GM18861 (cell line): ENCODE data around the gene TRIO.
"Not testable (repeated sequence)": the region's sequence is repeated elsewhere in the genome, so short reads cannot be mapped to it uniquely, and the experiment has no call there.

Source experiments
- ATAC-seq: cut with Tn5 transposase; IDR thresholded peaks from one replicate; pipeline ENCODE4 v1.9.1; 2021; ENCODE audit not compliant: unreplicated experiment

TRIO gene

DNA sequence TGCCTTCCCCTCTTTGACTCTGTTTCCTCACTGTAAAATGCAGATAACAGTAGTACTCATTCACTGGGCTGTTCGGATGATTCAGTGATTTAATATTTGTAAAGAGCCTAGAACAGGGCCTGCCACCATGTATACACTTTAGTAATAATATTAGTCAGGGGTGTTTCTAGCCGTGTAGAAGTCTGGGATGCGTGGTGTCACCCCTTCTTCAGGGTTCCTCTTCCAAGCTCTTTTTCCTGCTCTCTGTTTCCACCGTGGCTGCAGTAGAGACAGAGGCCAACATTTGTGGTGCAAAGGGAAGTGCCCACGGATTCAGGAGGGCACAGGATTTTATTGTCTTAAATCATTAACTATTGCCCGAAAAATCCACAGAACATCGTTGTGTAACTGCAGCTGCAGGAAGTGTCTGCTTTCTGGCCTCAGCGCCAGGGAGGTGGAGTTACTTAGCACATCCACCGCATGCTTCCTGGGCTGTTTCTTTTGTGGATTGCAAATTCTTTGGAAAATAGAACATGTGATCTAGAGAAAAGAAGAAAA is 61.7 kb downstream of the TRIO start:
- ATAC-seq: no peak

GRCh38 chr5:14206028-14206725 is 63.0 kb downstream of the TRIO start:
- ATAC-seq: no peak

GRCh38 chr5:14207428-14207827 is 64.3 kb downstream of the TRIO start:
- ATAC-seq: not testable (repeated sequence)

DNA sequence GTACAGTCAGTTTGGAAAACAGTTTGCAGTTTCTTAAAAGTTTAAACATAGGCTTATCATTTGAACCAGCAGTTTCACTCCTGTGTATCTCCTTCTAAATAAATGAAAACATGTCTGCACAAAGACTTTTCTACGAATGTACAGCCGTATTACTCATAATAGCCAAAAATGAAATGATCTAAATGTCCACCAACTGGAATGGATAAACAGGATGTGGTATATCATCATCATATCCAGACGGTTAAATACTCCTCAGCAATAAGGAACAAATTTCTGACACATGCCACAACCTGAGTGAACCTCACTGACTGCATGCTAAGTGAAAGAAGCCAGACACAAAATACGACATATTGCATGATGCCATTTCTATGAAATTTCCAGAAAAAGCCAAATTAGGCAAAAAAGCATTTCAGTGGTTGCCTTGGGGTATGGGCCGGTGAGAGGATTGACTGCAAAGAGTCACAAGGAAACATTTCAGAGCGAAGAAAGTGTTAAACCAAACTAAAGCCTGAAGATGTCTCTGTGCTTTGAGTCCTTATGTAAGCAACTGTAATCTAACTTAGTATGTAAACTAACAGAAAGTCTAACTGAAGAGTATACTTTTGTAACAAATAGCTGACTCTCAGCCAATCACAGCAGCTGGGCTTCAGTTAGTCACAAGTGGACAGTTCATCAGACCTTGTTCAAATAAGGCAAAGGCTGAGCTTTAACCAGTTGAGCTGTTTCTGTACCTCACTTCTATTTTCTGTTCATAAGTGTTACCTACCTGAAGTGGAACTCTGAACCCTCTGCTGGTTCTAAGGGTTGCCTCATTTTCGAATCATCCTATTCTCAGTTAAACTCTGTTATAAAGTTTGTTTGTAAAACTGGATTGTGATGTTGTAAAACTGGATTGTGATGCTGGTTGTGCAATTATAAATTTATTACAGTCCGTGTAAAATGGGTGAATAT is 65.2 kb downstream of the TRIO start:
- ATAC-seq: peak; percentile 57

DNA sequence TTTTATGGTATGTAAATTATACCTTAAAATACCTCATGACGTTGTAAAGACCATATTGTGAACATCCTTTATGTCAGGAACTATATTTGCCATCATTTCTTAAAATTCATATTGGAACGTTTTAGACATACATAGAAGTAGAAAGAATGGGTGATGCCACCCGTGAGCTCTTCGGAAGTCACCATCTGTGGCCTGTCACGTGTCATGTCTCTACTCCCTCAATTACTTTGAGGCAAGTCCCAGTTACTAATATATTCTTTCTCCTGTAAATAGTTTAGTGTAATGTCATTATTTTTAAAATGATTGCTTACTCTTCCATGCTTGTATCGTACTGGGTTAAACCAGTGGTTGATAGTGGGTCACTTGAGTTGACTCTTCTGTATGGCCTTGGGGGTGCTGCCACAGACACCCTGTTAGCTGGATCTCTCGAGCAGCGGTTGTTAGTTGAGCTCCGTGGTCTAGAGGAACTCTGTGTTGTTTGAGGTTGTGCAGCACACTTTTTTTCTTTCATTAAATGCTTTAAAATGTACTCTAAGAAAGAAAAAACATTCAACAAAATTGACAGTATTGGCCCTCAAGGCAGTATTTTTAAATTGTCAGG is 66.2 kb downstream of the TRIO start:
- no peak for ATAC-seq

DNA sequence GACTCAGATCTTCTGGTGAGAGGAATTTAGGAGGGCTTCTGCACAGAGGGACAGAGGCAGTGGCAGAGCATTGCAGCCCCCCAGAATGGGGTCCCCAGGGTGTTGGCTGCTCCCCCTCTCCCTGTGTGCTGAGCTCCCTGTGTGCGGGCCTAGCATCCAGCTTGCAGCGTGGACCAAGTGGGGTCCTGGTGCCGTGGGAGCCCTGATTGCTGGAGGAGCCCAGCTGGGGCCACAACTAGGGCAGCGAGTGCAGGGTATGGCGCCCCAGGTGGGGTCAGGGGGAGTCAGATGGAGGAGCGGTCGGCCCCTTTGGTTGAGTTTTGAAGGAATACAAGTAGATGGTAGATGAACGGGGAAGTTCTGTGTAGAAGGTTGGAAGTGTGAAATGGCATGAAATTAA is 66.7 kb downstream of the TRIO start:
- no peak for ATAC-seq

DNA sequence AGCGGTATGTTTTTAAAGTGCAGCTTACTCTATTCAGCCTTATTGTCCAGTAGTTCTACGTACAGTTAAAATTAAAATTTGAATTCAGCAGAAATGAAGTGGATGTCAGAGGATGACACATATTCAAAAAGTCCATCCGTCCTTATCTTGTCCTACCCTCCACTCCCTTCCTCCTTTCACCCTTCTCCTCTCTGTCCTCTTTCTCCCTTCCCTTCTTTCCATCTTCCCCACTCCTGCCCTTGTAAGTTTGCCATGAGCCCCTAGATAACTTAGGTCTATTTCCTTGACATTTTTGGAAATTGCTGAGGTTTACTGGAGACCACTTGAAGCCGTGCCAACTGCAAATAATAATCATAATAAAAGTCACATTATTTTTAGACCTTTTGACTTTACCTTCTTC is 67.6 kb downstream of the TRIO start:
- ATAC-seq: no peak

GRCh38 chr5:14211818-14212803 is 69.0 kb downstream of the TRIO start:
- ATAC-seq: peak; percentile 26

DNA sequence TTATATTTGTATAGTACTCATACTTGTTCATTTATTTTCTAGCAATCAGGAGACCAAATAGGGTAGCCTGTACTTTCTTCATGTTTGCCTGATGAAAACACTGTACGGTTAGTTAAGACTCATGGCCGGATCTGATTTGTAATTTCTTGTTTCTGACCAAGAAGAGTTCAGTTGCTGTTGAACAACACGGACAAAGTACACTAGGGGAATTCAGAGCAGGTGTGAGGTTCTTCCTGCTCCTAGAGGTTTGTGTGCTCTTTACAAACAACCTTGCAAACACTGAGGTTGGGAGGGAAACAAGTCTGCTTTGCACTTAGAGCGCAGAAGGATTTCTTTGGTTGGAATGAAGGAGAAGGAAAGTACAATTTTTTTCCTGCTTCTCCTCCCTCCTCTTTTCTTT is 69.7 kb downstream of the TRIO start:
- ATAC-seq: peak; percentile 22

GRCh38 chr5:14213253-14213652 is 70.1 kb downstream of the TRIO start:
- no peak for ATAC-seq

DNA sequence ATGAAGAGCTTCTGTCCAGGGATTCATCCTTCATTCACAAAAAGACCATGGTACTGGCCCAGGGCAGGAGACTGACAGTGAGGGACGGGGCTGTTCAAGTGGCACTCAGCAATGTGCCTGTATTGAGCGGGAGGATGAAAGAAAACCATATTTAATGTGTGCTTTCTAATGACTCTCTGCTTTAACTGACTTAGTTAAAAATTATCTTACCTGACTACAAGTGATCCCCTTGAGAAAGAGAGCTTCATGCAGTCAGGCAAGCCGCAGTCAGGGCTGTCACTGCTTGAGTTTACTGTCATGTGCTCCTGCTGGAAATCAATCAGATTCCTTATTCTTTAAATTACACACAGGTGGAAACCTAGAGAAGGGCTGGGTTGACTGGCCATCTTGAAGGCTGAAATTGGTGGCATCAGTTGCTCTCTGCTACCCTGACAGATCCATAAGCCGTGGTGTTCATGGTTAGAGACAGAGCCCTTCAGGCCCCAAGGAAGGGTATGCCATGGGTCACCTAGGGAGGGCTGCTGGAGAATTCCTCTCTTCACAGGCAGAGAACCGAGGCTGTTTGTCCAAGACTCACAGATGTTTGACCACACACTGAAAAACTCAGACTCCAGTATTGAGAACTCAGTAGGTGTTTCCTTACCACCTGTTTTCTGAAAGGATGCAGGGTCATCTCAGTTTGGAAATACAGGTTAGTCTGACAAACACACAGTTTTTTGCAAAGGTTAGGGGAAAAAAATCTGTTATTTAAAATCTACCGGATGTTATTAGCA is 70.9 kb downstream of the TRIO start:
- peak; percentile 39 for ATAC-seq

DNA sequence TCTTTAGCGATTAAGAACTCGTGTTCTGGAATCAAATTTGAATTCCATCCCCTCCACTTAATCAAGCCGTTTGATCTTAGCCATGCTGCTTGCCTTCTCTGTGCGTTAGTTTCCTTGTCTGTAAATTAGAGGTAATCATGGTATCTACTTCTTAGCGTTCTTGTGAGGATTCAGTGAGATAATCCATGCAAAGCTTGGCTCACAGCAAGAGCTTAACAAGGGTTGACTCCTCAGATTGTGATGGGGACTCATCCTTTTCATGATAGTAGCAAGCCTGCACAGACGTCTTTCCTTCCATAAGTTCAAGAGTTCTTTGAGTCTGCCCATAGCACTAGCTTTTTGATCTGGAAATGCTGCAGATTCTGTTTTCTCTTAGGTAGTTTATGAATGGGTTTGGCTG is 72.8 kb downstream of the TRIO start:
- no peak for ATAC-seq

DNA sequence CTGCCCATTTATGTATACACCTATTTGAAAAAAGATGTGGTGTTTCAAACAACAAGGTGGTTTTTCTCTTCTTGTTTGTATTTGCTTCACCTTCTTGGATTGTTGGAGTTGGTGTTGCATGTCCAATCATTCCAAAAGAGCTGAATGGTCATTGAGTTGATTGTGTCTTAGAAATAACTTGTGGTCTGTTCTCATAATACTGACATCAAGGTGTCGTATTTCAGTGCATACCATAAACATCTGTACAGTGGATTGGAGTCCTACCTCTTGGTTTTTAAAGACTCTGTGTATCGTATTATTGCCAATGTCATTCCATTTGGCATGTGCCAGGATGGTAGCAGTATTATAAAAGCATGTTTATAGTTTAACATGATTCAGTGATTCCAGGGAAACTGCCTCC is 73.2 kb downstream of the TRIO start:
- no peak for ATAC-seq

- no peak for ATAC-seq
Measured at GRCh38 chr5:14216902-14217301, 73.8 kb downstream of the TRIO start.

DNA sequence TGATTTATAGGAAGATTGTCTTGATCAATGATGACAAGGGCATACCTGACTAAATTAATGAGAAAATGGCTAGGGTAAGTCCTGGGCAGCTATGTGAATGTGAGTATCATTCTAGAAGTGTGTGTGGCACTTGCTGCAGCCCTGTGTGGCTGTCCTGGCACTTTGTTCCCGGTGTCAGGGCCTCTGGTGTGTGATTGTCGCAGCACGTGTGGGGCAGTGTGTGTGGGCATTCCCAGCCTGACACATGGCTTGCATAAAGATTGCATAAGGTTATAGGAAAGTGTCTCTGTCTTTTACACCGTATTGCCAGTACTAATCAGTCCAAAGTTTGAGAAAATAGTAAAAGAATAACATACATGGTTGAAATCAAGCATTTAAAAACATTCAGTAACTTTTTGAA is 74.4 kb downstream of the TRIO start:
- ATAC-seq: no peak

DNA sequence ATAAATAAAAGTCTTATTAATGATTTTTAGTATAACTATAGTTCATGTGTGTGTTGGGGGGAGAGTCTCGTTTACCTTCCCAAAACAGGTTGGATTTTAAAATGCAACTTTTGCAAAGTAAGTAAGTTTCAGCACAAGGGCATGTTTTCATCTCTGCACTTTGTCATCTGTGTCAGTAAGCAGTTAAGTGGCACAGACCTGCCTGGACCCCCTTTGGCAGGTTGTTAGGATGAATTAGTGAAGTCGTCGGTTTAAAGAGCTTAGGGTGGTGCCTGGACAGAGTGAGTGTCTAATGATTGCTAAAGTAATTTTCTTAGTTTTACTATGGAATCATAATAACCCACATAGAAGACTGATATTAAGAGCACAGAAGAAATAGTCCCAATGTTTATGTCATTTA is 74.9 kb downstream of the TRIO start:
- no peak for ATAC-seq

- no peak for ATAC-seq
Measured at GRCh38 chr5:14218480-14218879, 75.3 kb downstream of the TRIO start.

DNA sequence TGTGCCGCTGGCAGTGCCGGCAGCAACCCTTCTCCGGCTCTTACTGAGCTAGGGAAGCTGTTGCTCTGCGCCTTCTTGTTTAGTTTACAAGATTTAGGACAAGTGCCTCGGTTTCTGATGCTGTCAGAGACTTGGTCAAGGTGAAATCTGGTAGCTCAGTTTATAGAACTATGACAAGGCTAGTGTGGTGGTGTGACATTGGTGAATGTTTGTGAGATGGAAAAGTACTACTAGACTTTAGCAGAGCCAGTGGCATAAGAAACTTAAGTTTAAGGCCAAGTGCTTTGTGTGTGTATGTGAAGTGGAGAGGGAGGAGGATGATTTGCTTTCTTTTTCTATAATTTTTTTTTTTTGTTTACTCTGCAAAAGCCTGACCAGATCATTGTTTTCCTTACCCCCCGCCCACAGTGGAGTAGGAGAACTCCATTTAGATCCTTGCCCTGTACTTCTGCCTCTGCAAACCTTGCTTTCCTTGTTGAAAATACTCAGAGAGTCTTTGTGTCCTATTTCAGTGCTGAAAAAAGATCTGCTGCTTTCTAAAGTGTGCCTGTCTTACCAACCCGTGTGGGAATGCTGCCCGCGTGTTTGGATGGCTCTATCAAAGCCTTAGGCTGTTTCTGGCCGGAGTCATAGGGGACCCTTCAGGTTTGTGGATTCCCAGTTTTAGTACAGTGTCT is 75.9 kb downstream of the TRIO start:
- no peak for ATAC-seq
